Panc1 (cell line): ENCODE data around the gene DAB1. TPM values are rescaled to one million over a fixed set of nuclear protein-coding genes. Genes with fewer than 3 reads are reported as not detected.

Experiments
- ATAC-seq: fragments of 200-7000 bp; cut with Tn5 transposase; 2 replicates; pipeline ENCODE4 v1.9.1; 2020; ENCODE audit warnings: mild to moderate bottlenecking, moderate library complexity
- BruUV-seq: library from RNA; stranded (reverse); fragments of 400-500 nt; replicated peaks from 2 replicates; lab custom pipeline; 2021; lab: Mats Ljungman, UMichigan
- CTCF ChIA-PET: fragments of 300-600 bp; sonication (Branson Sonifier 250); formaldehyde crosslinking; loops from one replicate; lab custom pipeline; 2022; ENCODE audit warnings: antibody characterized with exemption; lab: Charles Lee
- POLR2A ChIA-PET: fragments of 300-600 bp; sonication (Branson Sonifier 250); formaldehyde crosslinking; loops from one replicate; lab custom pipeline; 2022; ENCODE audit warnings: antibody characterized with exemption; lab: Charles Lee
- DNase-seq: peaks from one replicate; pipeline ENCODE4 v3.0.0-alpha.2; 2010; ENCODE audit warnings: low read depth, low spot score
- H3K27ac ChIP-seq: 2 replicates; pipeline ENCODE4 v1.5.1; 2011; ENCODE audit warnings: mild to moderate bottlenecking, low read length, inconsistent platforms
- H3K27me3 ChIP-seq: fragments of 200-500 bp; sonication (Bioruptor generic); 2 replicates; pipeline ENCODE4 v1.6.0; 2014; ENCODE audit warnings: low read length, inconsistent platforms; ENCODE audit not compliant: control insufficient read depth, insufficient read depth
- H3K36me3 ChIP-seq: fragments of 200-500 bp; sonication (Bioruptor generic); 2 replicates; pipeline ENCODE4 v1.5.1; 2014; ENCODE audit warnings: inconsistent platforms, mild to moderate bottlenecking, low read length, moderate library complexity; ENCODE audit not compliant: control insufficient read depth, insufficient read depth
- H3K4me1 ChIP-seq: 2 replicates; pipeline ENCODE4 v1.5.1; 2011; ENCODE audit warnings: inconsistent platforms, mild to moderate bottlenecking, low read length, moderate library complexity; ENCODE audit not compliant: control insufficient read depth, insufficient read depth
- H3K4me3 ChIP-seq, 2 experiments: 2 replicates each; pipeline ENCODE4 v1.5.1; 2011 to 2012; ENCODE audit warnings: low read depth in 2 of 2, low read length in 2 of 2, mild to moderate bottlenecking in 2 of 2, inconsistent platforms in 1 of 2, moderate library complexity in 1 of 2
- H3K9me3 ChIP-seq: fragments of 200-500 bp; sonication (Bioruptor generic); 2 replicates; pipeline ENCODE4 v1.5.1; 2014; ENCODE audit warnings: low read depth, mild to moderate bottlenecking, inconsistent platforms, low read length, moderate library complexity; ENCODE audit not compliant: control insufficient read depth, insufficient read depth
- CTCF ChIP-seq: fragments of 450-650 bp; IDR thresholded peaks from 2 replicates; pipeline ENCODE4 v1.5.1; 2017; ENCODE audit warnings: mild to moderate bottlenecking
- POLR2AphosphoS5 ChIP-seq: IDR thresholded peaks from 2 replicates; pipeline ENCODE4 v1.6.1; 2012; ENCODE audit warnings: mild to moderate bottlenecking, low read depth, low read length, moderate library complexity
- SIN3A ChIP-seq: IDR thresholded peaks from 2 replicates; pipeline ENCODE4 v1.6.1; 2012; ENCODE audit warnings: low read depth, mild to moderate bottlenecking, low read length, moderate library complexity, borderline replicate concordance; ENCODE audit not compliant: insufficient read depth
- TCF7L2 ChIP-seq: IDR thresholded peaks from 2 replicates; pipeline ENCODE4 v1.6.1; 2011; ENCODE audit warnings: mild to moderate bottlenecking, low read depth, low read length, inconsistent platforms
- in situ Hi-C: cut with HindIII; loops from 2 replicates; pipeline ENCODE4 v1.10.0; 2016; ENCODE audit warnings: low sequenced_read_pairs, low pct_unique_long_range_greater_than_20kb
- intact Hi-C: fragments of 100-400 bp; cut with micrococcal nuclease; formaldehyde crosslinking; loops from one replicate; pipeline ENCODE4 v1.10.0; 2022; ENCODE audit not compliant: unreplicated experiment
- total RNA-seq: library from RNA; stranded (reverse); gene quantifications from one replicate; pipeline ENCODE4 v1.2.1, GENCODE V29; 2021; ENCODE audit not compliant: unreplicated experiment
- TF ChIP-seq, protein P1 (sequence below), 2 experiments: IDR thresholded peaks; 2 replicates each; pipeline ENCODE4 v1.6.1; 2011 to 2012; ENCODE audit warnings: low read depth in 2 of 2, control low read depth in 1 of 2, low read length in 1 of 2, mild to moderate bottlenecking in 1 of 2, moderate library complexity in 1 of 2; ENCODE audit not compliant: insufficient read depth in 1 of 2

Gene DAB1
- total RNA-seq, 1 experiment from 2014 or later: 0.05 TPM

DNA sequence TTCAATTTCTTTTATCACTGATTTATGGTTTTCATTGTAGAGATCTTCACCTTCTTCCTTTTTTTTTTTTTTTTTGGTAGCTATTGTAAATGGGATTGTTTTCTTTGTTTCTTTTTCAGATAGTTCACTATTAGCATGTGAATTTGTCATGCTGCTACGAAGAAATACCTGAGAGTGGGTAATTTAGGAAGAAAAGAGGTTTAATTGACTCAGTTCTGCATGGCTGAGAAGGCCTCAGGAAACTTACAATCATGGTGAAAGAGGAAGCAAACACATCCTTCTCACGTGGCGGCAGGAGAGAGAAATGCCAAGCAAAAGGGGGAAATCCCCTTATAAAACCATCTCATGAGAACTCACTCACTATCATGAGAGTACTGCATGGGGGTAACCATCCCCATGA is 66.4 kb downstream of the DAB1 start:
- no TSS peak for BruUV-seq
- intact Hi-C loops (no loop called here), in situ Hi-C loops (no loop called here)
- Histone ChIP-seq H3K27me3 (peaks cover 3% of the 10 kb centered on the region; the same call in 1 of the 2 replicates), H3K36me3 (no peaks in the 10 kb centered on the region), H3K4me3 (no peak overlapping the region), H3K9me3 (no peaks in the 10 kb centered on the region), H3K27ac (no peak overlapping the region), H3K4me1 (no peaks in the 10 kb centered on the region)
- TF ChIP-seq TCF7L2 (no peak), SIN3A (no peak), POLR2AphosphoS5 (no peak), CTCF (no peak)
- TF ChIP-seq, protein P1, sequence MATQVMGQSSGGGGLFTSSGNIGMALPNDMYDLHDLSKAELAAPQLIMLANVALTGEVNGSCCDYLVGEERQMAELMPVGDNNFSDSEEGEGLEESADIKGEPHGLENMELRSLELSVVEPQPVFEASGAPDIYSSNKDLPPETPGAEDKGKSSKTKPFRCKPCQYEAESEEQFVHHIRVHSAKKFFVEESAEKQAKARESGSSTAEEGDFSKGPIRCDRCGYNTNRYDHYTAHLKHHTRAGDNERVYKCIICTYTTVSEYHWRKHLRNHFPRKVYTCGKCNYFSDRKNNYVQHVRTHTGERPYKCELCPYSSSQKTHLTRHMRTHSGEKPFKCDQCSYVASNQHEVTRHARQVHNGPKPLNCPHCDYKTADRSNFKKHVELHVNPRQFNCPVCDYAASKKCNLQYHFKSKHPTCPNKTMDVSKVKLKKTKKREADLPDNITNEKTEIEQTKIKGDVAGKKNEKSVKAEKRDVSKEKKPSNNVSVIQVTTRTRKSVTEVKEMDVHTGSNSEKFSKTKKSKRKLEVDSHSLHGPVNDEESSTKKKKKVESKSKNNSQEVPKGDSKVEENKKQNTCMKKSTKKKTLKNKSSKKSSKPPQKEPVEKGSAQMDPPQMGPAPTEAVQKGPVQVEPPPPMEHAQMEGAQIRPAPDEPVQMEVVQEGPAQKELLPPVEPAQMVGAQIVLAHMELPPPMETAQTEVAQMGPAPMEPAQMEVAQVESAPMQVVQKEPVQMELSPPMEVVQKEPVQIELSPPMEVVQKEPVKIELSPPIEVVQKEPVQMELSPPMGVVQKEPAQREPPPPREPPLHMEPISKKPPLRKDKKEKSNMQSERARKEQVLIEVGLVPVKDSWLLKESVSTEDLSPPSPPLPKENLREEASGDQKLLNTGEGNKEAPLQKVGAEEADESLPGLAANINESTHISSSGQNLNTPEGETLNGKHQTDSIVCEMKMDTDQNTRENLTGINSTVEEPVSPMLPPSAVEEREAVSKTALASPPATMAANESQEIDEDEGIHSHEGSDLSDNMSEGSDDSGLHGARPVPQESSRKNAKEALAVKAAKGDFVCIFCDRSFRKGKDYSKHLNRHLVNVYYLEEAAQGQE (IDR thresholded peaks at IDR 0.05; ENCODE audit: insufficient read depth in 1 of 2, low read depth in 2 of 2, low read length in 1 of 2): no peak
- no peak for ATAC-seq
- no peak for DNase-seq
- CTCF ChIA-PET: no interaction called here
- POLR2A ChIA-PET: no interaction called here

GRCh38 chr1:57353654-57354053 is 70.2 kb downstream of the DAB1 start:
- POLR2A ChIA-PET: no interaction called here
- ATAC-seq (no peak), DNase-seq (no peak)
- Histone ChIP-seq H3K27me3 (no peaks in the 10 kb centered on the region), H3K4me3 (no peak overlapping the region), H3K36me3 (no peaks in the 10 kb centered on the region), H3K27ac (no peak overlapping the region), H3K4me1 (no peaks in the 10 kb centered on the region), H3K9me3 (no peaks in the 10 kb centered on the region)
- in situ Hi-C loops (no loop called here), intact Hi-C loops (no loop called here)
- no TSS peak for BruUV-seq
- no peak for TF ChIP-seq POLR2AphosphoS5
- TF ChIP-seq SIN3A: no peak
- no peak for TF ChIP-seq CTCF
- CTCF ChIA-PET: no interaction called here
